HEK293 (cell line): ENCODE data around the gene PMVK.

Experiments
- CTCF ChIA-PET: fragments of 350-600 bp; formaldehyde crosslinking; extraction: SDS; loops from one replicate; lab custom pipeline; 2021; ENCODE audit warnings: antibody characterized with exemption; lab: Yijun Ruan, JAX
- POLR2A ChIA-PET: fragments of 300-600 bp; formaldehyde crosslinking; extraction: SDS; loops from one replicate; lab custom pipeline; 2020; ENCODE audit warnings: antibody characterized with exemption, inconsistent platforms; lab: Yijun Ruan, JAX
- H3K27ac ChIP-seq: fragments of 200-500 bp; sonication (Bioruptor generic); 2 replicates; pipeline ENCODE4 v1.5.1; 2014; ENCODE audit warnings: low read depth, low read length, control low read depth, inconsistent platforms; ENCODE audit errors: extremely low read depth
- H3K36me3 ChIP-seq, 2 experiments: fragments of 200-500 bp in 1 of 2; sonication (Bioruptor generic) in 1 of 2; 1 replicate in 1 of 2; 2 replicates in 1 of 2; pipeline ENCODE4 v1.5.1; 2014 to 2017; ENCODE audit warnings: inconsistent platforms in 2 of 2, low read length in 2 of 2; ENCODE audit not compliant: control insufficient read depth in 2 of 2, insufficient read depth in 1 of 2
- H3K4me1 ChIP-seq: fragments of 200-500 bp; sonication (Bioruptor generic); 2 replicates; pipeline ENCODE4 v1.5.1; 2014; ENCODE audit warnings: mild to moderate bottlenecking, low read length, inconsistent platforms; ENCODE audit not compliant: control insufficient read depth, insufficient read depth
- H3K4me3 ChIP-seq: 2 replicates; pipeline ENCODE4 v1.5.1; 2011; ENCODE audit warnings: low read depth, mild to moderate bottlenecking, control low read depth, low read length, moderate library complexity
- H3K9me3 ChIP-seq: fragments of 200-500 bp; sonication (Bioruptor generic); 2 replicates; pipeline ENCODE4 v1.5.1; 2014; ENCODE audit warnings: low read depth, low read length, inconsistent platforms; ENCODE audit not compliant: control insufficient read depth, insufficient read depth
- KLF1 ChIP-seq: fragments of 450-650 bp; formaldehyde crosslinking; IDR thresholded peaks from 2 replicates; pipeline ENCODE4 v1.5.1; 2016; ENCODE audit warnings: missing biosample characterization, missing genetic modification characterization
- MZF1 ChIP-seq: fragments of 450-650 bp; formaldehyde crosslinking; IDR thresholded peaks from 2 replicates; pipeline ENCODE4 v1.5.1; 2017; ENCODE audit warnings: missing biosample characterization, missing genetic modification characterization, borderline replicate concordance
- REST ChIP-seq: fragments of 450-650 bp; formaldehyde crosslinking; IDR thresholded peaks from 2 replicates; pipeline ENCODE4 v1.5.1; 2016; ENCODE audit warnings: missing biosample characterization, missing genetic modification characterization
- SP7 ChIP-seq: fragments of 450-650 bp; formaldehyde crosslinking; IDR thresholded peaks from 2 replicates; pipeline ENCODE4 v1.5.1; 2016; ENCODE audit warnings: missing biosample characterization, missing genetic modification characterization
- YY2 ChIP-seq: fragments of 450-650 bp; formaldehyde crosslinking; IDR thresholded peaks from 2 replicates; pipeline ENCODE4 v1.5.1; 2016; ENCODE audit warnings: missing biosample characterization, missing genetic modification characterization
- ZFP41 ChIP-seq: fragments of 450-650 bp; formaldehyde crosslinking; IDR thresholded peaks from 2 replicates; pipeline ENCODE4 v1.5.1; 2016; ENCODE audit warnings: missing biosample characterization, missing genetic modification characterization, borderline replicate concordance
- ZNF121 ChIP-seq: fragments of 450-650 bp; formaldehyde crosslinking; IDR thresholded peaks from 2 replicates; pipeline ENCODE4 v1.5.1; 2016; ENCODE audit warnings: missing biosample characterization, missing genetic modification characterization
- ZNF19 ChIP-seq: fragments of 450-650 bp; formaldehyde crosslinking; IDR thresholded peaks from 2 replicates; pipeline ENCODE4; 2016; ENCODE audit warnings: missing biosample characterization, missing genetic modification characterization, low read depth
- ZNF248 ChIP-seq: fragments of 450-650 bp; formaldehyde crosslinking; IDR thresholded peaks from 2 replicates; pipeline ENCODE4 v1.5.1; 2017; ENCODE audit warnings: missing biosample characterization, missing genetic modification characterization
- ZNF335 ChIP-seq: fragments of 450-650 bp; formaldehyde crosslinking; conservative IDR thresholded peaks from 2 replicates; pipeline ENCODE4 v1.5.1; 2016; ENCODE audit warnings: missing biosample characterization, missing genetic modification characterization
- ZNF514 ChIP-seq: fragments of 450-650 bp; formaldehyde crosslinking; IDR thresholded peaks from 2 replicates; pipeline ENCODE4 v1.5.1; 2016; ENCODE audit warnings: missing biosample characterization, missing genetic modification characterization
- ZNF548 ChIP-seq: fragments of 450-650 bp; formaldehyde crosslinking; IDR thresholded peaks from 2 replicates; pipeline ENCODE4 v1.5.1; 2016; ENCODE audit warnings: missing biosample characterization, missing genetic modification characterization
- ZNF610 ChIP-seq: fragments of 450-650 bp; formaldehyde crosslinking; IDR thresholded peaks from 2 replicates; pipeline ENCODE4 v1.5.1; 2016; ENCODE audit warnings: missing biosample characterization, missing genetic modification characterization, borderline replicate concordance
- ZNF664 ChIP-seq: fragments of 450-650 bp; formaldehyde crosslinking; IDR thresholded peaks from 2 replicates; pipeline ENCODE4 v1.5.1; 2016; ENCODE audit warnings: missing biosample characterization, missing genetic modification characterization
- ZNF707 ChIP-seq: fragments of 450-650 bp; formaldehyde crosslinking; IDR thresholded peaks from 2 replicates; pipeline ENCODE4 v1.5.1; 2016; ENCODE audit warnings: missing biosample characterization, missing genetic modification characterization
- ZNF747 ChIP-seq: fragments of 450-650 bp; formaldehyde crosslinking; IDR thresholded peaks from 2 replicates; pipeline ENCODE4 v1.5.1; 2016; ENCODE audit warnings: missing biosample characterization, missing genetic modification characterization
- TF ChIP-seq, protein P1 (sequence below): fragments of 450-650 bp; formaldehyde crosslinking; IDR thresholded peaks from 2 replicates; pipeline ENCODE4 v1.5.1; 2016; ENCODE audit warnings: missing biosample characterization, missing genetic modification characterization

Gene PMVK

DNA sequence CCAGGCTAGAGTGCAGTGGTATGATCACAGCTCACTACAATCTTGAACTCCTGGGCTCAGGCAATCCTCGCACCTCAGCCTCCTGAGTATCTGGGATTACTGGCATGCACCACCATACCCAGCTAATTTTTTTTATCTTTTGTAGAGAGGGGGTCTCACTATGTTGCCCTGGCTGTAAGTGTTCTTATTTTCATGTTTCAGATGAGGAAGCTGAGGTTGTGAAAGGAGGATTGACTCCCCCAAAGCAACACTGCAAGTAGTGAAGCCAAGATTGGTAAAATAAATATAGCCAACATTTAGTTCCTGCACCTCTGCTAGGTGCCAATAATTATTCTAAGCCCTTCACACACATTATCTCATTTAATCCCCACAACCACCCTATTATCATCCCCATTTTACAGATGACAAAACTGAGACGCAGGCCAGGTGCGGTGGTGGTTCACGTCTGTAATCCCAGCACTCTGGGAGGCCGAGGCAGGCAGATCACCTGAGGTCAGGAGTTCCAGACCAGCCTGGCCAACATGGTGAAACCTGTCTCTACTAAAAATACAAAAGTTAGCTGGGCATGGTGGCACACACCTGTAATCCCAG lies 2.1 kb downstream of the PMVK start:
- POLR2A ChIA-PET: interaction anchor here (0.7 kb wide), 1 partner anchor 1178 kb away, joined by 8 read pairs; no protein-coding TSS in a partner anchor
- TF ChIP-seq ZNF747 (tag by site-specific recombination): no peak
- TF ChIP-seq ZNF514 (tag by site-specific recombination): no peak
- TF ChIP-seq KLF1 (tag by site-specific recombination): no peak
- no peak for TF ChIP-seq ZNF548 (tag by site-specific recombination)
- no peak for TF ChIP-seq ZNF19 (tag by site-specific recombination)
- peak; percentile 62; the same call in 1 of the 2 replicates for TF ChIP-seq ZNF121 (tag by site-specific recombination)
- no peak for TF ChIP-seq ZNF248 (tag by site-specific recombination)
- no peak for TF ChIP-seq YY2
- TF ChIP-seq ZNF664: peak; percentile 92
- Histone ChIP-seq H3K4me3 (no peak overlapping the region), H3K27ac (no peak overlapping the region), H3K4me1 (no peaks in the 10 kb centered on the region), H3K36me3 (peaks cover 0 to 13% of the 10 kb centered on the region in 2 experiments; a peak in 1 of 3 replicates), H3K9me3 (no peaks in the 10 kb centered on the region)
- CTCF ChIA-PET: no interaction called here

DNA sequence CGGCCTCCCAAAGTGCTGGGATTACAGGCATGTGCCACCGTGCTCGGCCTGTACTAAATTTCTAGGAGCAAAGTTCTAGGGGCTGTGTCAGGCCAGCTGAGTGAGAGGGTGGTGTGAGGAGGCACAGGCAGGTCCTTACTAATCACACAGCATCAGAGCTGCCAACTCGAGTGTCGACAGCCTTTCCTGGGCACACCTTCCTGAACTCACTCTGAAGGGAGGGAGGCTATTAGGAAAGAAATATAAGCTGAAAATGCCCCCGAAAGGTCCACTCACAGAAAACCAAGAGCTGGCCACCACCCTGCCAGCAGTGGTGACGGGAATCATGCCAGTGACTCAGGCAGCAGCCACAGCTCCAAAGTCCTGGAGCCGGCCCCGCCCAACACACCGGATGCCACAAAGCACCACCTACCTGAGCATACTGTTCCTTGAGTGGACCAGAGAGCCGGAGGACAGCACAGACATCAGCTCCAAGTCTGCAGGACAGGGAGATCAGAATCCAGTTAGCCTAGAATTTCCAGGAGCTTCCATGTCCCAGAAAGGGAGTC lies 4.5 kb downstream of the PMVK start:
- peaks cover 4 to 34% of the 10 kb centered on the region in 2 experiments; a peak in 2 of 3 replicates for H3K36me3 ChIP-seq
- TF ChIP-seq ZFP41 (tag by site-specific recombination) (no peak), MZF1 (tag by site-specific recombination) (no peak), ZNF19 (tag by site-specific recombination) (no peak), REST (tag by site-specific recombination) (no peak), ZNF610 (no peak), ZNF335 (peak; percentile 60), ZNF707 (no peak), KLF1 (tag by site-specific recombination) (0 out of 2 replicates have a peak, but pooled peaks have one; percentile 14), SP7 (no peak)
- TF ChIP-seq, protein P1, sequence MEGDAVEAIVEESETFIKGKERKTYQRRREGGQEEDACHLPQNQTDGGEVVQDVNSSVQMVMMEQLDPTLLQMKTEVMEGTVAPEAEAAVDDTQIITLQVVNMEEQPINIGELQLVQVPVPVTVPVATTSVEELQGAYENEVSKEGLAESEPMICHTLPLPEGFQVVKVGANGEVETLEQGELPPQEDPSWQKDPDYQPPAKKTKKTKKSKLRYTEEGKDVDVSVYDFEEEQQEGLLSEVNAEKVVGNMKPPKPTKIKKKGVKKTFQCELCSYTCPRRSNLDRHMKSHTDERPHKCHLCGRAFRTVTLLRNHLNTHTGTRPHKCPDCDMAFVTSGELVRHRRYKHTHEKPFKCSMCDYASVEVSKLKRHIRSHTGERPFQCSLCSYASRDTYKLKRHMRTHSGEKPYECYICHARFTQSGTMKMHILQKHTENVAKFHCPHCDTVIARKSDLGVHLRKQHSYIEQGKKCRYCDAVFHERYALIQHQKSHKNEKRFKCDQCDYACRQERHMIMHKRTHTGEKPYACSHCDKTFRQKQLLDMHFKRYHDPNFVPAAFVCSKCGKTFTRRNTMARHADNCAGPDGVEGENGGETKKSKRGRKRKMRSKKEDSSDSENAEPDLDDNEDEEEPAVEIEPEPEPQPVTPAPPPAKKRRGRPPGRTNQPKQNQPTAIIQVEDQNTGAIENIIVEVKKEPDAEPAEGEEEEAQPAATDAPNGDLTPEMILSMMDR (tag by site-specific recombination): no peak
- ChIA-PET POLR2A (interaction anchor here (0.6 kb wide), 1 partner anchor 12 kb away, joined by 3 read pairs; no protein-coding TSS in a partner anchor), CTCF (interaction anchor here (0.7 to 1.1 kb wide), 2 partner anchors 41 to 54 kb away, joined by 4 to 6 read pairs; no protein-coding TSS in a partner anchor)
- no peak overlapping the region for H3K27ac ChIP-seq
- H3K9me3 ChIP-seq: no peaks in the 10 kb centered on the region
- no peaks in the 10 kb centered on the region for H3K4me1 ChIP-seq
- H3K4me3 ChIP-seq: no peak overlapping the region
